Duodenal mucosa (tissue), 2 donors: ENCODE results near the gene PYM1.

Experiments used
- H3K27ac ChIP-seq: one replicate; pipeline ENCODE4 v1.7.0; 2013; ENCODE audit warnings: low read depth, low read length
- H3K27me3 ChIP-seq, 2 donors: one replicate each; pipeline ENCODE4 v1.7.0; 2013; ENCODE audit warnings: low read length in 2 of 2, control low read depth in 1 of 2; ENCODE audit not compliant: insufficient read depth in 2 of 2, control insufficient read depth in 1 of 2
- H3K36me3 ChIP-seq, 2 donors: one replicate each; pipeline ENCODE4 v1.7.0; 2013; ENCODE audit warnings: low read length in 2 of 2, control low read depth in 1 of 2; ENCODE audit not compliant: insufficient read depth in 2 of 2, control insufficient read depth in 1 of 2
- H3K4me1 ChIP-seq, 2 donors: one replicate each; pipeline ENCODE4 v1.7.0; 2013; ENCODE audit warnings: low read length in 2 of 2, control low read depth in 1 of 2; ENCODE audit not compliant: insufficient read depth in 2 of 2, control insufficient read depth in 1 of 2
- H3K4me3 ChIP-seq, 2 donors: one replicate each; pipeline ENCODE4 v1.7.0; 2013; ENCODE audit warnings: low read length in 2 of 2, low read depth in 1 of 2
- H3K9ac ChIP-seq, 2 donors: one replicate each; pipeline ENCODE4 v1.7.0; 2013; ENCODE audit warnings: low read length in 2 of 2, low read depth in 1 of 2
- H3K9me3 ChIP-seq, 2 donors: one replicate each; pipeline ENCODE4 v1.7.0; 2013; ENCODE audit warnings: low read length in 2 of 2, control low read depth in 1 of 2; ENCODE audit not compliant: control insufficient read depth in 1 of 2

The PYM1 gene

GRCh38 chr12:55915482-55915859, 12.2 kb downstream of the PYM1 start:
- no peak overlapping the region for H3K27ac ChIP-seq
- no peak overlapping the region for H3K4me3 ChIP-seq
- H3K9me3 ChIP-seq, result no peaks in the 10 kb centered on the region
- H3K36me3 ChIP-seq, result peaks cover 8 to 20% of the 10 kb centered on the region in 2 donors
- H3K9ac ChIP-seq, result no peak overlapping the region
- H3K27me3 ChIP-seq, result no peaks in the 10 kb centered on the region
- H3K4me1 ChIP-seq, result peaks cover 0 to 8% of the 10 kb centered on the region in 2 donors

GRCh38 chr12:55912908-55913307, 14.8 kb downstream of the PYM1 start:
- H3K27ac ChIP-seq, result no peak overlapping the region
- H3K9ac ChIP-seq, result no peak overlapping the region
- H3K27me3 ChIP-seq, result no peaks in the 10 kb centered on the region
- no peaks in the 10 kb centered on the region for H3K9me3 ChIP-seq
- H3K4me1 ChIP-seq, result peaks cover 0 to 17% of the 10 kb centered on the region in 2 donors
- H3K36me3 ChIP-seq, result peaks cover 8 to 18% of the 10 kb centered on the region in 2 donors
- H3K4me3 ChIP-seq, result no peak overlapping the region

DNA sequence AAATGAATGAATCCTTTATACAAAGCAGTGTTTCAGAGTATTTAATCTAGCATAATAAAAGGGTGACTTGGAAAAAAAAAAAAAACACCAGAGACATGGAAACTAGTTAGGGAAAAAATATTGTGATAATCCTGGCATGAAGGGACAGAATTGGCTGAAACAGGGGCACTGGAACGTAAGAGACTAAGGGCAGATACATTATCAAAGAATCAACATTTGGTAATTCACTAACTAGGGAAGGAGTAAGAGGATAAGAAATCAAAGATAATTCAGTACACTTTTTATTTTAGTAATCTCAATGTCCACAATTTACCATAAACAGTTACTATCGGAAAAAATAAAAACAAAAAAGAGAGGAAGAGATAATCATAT, 18.2 kb downstream of the PYM1 start:
- H3K9ac ChIP-seq, result no peak overlapping the region
- H3K27ac ChIP-seq, result no peak overlapping the region
- peaks cover 5 to 15% of the 10 kb centered on the region in 2 donors for H3K36me3 ChIP-seq
- peaks cover 0 to 11% of the 10 kb centered on the region in 2 donors for H3K4me1 ChIP-seq
- no peaks in the 10 kb centered on the region for H3K27me3 ChIP-seq
- H3K4me3 ChIP-seq, result no peak overlapping the region
- H3K9me3 ChIP-seq, result no peaks in the 10 kb centered on the region

DNA sequence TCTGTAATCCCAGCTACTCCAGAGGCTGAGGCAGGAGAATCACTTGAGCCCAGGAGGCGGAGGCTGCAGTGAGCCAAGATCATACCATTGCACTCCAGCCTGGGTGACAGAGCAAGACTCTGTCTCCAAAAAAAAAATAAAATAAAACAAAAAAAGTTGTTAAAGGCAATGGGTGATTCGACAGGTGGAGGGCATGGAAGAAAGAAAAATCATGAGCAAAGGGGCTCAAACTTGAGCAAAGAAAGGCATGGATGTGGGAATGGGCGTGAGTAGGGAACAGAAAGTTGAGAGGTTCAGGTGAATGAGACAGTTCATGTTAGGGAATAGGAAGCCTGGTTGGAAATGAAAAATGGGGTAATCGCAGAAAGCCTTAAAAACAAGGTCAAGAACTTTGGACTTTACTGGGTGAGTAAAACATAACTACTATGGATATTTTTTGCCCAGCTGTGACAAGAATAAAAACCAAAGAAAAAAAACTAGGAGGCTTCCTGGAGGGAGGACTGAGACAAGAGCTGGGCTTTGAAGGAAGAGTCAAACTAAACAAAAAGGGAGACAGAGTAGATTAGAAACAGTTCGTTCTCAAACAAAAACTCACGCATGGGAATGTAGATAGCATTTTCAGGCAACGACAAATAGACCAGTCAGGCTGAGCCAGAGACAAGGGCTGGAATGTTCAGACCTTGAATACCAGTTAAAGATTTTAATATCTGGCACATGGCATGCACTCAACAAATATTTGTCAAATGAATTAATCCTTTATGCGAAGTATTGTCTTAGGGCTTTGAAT, 18.8 kb downstream of the PYM1 start:
- H3K27me3 ChIP-seq, result no peaks in the 10 kb centered on the region

DNA sequence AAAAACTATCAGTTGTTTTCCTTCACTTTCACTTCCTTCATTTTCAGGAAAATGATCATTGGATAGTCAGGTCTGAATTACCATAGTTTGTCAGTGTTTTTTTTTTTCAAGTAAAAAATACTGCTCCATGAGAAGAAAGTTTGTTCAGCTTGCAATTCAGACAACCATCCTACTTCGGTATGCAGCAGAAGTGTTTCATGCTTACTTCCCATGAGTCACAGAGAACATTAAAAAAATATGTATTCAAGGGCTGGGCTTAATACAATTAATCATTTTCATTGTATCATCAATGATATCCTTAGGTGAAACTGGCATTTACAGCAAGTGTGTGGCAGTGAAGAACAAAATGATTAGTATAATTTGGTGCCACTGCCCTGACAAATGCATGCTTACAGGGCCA, 21.6 kb downstream of the PYM1 start:
- Histone ChIP-seq H3K9ac (no peak overlapping the region), H3K27me3 (no peaks in the 10 kb centered on the region), H3K27ac (no peak overlapping the region), H3K4me1 (peaks cover 0 to 9% of the 10 kb centered on the region in 2 donors), H3K36me3 (peaks cover 8 to 22% of the 10 kb centered on the region in 2 donors), H3K4me3 (no peak overlapping the region), H3K9me3 (no peaks in the 10 kb centered on the region)

More for the DNA sequence above, 18.8 kb downstream of the PYM1 start:
- peaks cover 0 to 9% of the 10 kb centered on the region in 2 donors for H3K4me1 ChIP-seq
- H3K36me3 ChIP-seq, result peaks cover 3 to 12% of the 10 kb centered on the region in 2 donors
- H3K9me3 ChIP-seq, result no peaks in the 10 kb centered on the region
- no peak overlapping the region for H3K4me3 ChIP-seq
- no peak overlapping the region for H3K27ac ChIP-seq
- no peak overlapping the region for H3K9ac ChIP-seq

GRCh38 chr12:55901881-55902490, 25.7 kb downstream of the PYM1 start:
- H3K27me3 ChIP-seq, result no peaks in the 10 kb centered on the region
- H3K36me3 ChIP-seq, result peaks cover 8 to 28% of the 10 kb centered on the region in 2 donors
- peaks cover 0 to 3% of the 10 kb centered on the region in 2 donors for H3K4me1 ChIP-seq
- H3K27ac ChIP-seq, result no peak overlapping the region
- H3K9ac ChIP-seq, result no peak overlapping the region
- H3K9me3 ChIP-seq, result no peaks in the 10 kb centered on the region
- no peak overlapping the region for H3K4me3 ChIP-seq

DNA sequence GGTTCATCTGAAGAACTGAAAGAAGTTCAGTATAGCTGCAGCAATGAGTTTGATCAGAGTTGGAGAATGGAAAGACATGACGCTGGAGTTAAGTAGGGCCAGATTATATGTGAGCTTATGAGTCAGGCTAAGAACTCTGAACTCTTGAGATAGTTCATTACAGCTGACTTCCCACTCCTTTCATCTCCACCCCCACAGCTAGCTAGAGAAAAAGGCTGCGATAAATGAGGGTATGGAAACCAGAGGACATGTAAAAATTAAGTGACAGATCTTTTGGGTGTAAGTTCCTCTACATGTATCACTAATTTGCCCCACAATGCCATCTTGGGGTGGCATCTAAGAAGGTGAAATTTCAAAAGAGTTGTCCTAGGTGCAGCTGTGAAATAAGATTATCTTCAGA, 28.6 kb downstream of the PYM1 start:
- no peak overlapping the region for H3K4me3 ChIP-seq
- no peak overlapping the region for H3K9ac ChIP-seq
- no peaks in the 10 kb centered on the region for H3K9me3 ChIP-seq
- H3K27me3 ChIP-seq, result no peaks in the 10 kb centered on the region
- peaks cover 8 to 28% of the 10 kb centered on the region in 2 donors for H3K36me3 ChIP-seq
- peaks cover 0 to 3% of the 10 kb centered on the region in 2 donors for H3K4me1 ChIP-seq
- H3K27ac ChIP-seq, result no peak overlapping the region

DNA sequence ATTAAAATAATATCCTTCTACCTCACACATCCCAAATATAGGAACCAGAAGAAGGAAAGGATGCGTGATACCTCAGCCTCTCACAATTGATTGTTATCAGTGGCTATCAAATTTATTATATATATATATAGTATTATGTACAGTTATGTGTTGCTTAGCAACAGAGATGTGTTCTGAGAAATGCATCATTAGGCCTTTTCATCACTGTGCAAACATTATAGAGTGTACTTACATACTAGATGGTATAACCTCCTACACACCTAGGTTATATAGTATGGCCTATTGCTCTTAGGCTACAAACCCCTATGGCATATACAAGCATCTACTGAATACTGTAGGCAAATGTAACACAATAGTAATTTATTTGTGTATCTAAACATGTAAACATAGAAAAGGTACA, 34.0 kb downstream of the PYM1 start:
- H3K4me3 ChIP-seq, result no peak overlapping the region
- H3K36me3 ChIP-seq, result no peaks in the 10 kb centered on the region
- no peaks in the 10 kb centered on the region for H3K4me1 ChIP-seq
- no peak overlapping the region for H3K27ac ChIP-seq
- no peaks in the 10 kb centered on the region for H3K27me3 ChIP-seq
- no peaks in the 10 kb centered on the region for H3K9me3 ChIP-seq
- H3K9ac ChIP-seq, result no peak overlapping the region

GRCh38 chr12:55891310-55891709, 36.4 kb downstream of the PYM1 start:
- Histone ChIP-seq H3K27ac (no peak overlapping the region), H3K36me3 (no peaks in the 10 kb centered on the region), H3K9ac (no peak overlapping the region), H3K4me3 (no peak overlapping the region), H3K4me1 (no peaks in the 10 kb centered on the region), H3K9me3 (no peaks in the 10 kb centered on the region), H3K27me3 (no peaks in the 10 kb centered on the region)

- Histone ChIP-seq H3K36me3 (no peaks in the 10 kb centered on the region), H3K4me1 (no peaks in the 10 kb centered on the region), H3K27me3 (no peaks in the 10 kb centered on the region), H3K9me3 (no peaks in the 10 kb centered on the region), H3K9ac (no peak overlapping the region), H3K4me3 (no peak overlapping the region), H3K27ac (no peak overlapping the region)
Observed at GRCh38 chr12:55885113-55885512, 42.6 kb downstream of the PYM1 start.
